GM12864 (cell line): ENCODE data around the gene VRK1.

Experiments
- DNase-seq: peaks from one replicate; pipeline ENCODE4 v3.0.0-alpha.2; 2011; ENCODE audit warnings: low read depth
- H3K4me3 ChIP-seq: 2 replicates; pipeline ENCODE4 v1.5.1; 2011; ENCODE audit warnings: mild to moderate bottlenecking, low read depth, low read length, control low read depth
- CTCF ChIP-seq: IDR thresholded peaks from 2 replicates; pipeline ENCODE4 v1.5.1; 2011; ENCODE audit warnings: low read depth, mild to moderate bottlenecking, moderate library complexity, low read length, control low read depth, inconsistent platforms; ENCODE audit errors: missing control alignments

VRK1 gene

GRCh38 chr14:96922986-96923385 lies 125.8 kb downstream of the VRK1 start:
- H3K4me3 ChIP-seq, result no peak overlapping the region
- DNase-seq, result no peak
- no peak for TF ChIP-seq CTCF

GRCh38 chr14:96925422-96925821 lies 128.2 kb downstream of the VRK1 start:
- no peak for TF ChIP-seq CTCF
- no peak overlapping the region for H3K4me3 ChIP-seq
- no peak for DNase-seq

- H3K4me3 ChIP-seq, result no peak overlapping the region
- no peak for DNase-seq
- no peak for TF ChIP-seq CTCF
Observed at GRCh38 chr14:96926001-96926400, 128.8 kb downstream of the VRK1 start.

GRCh38 chr14:96928779-96929380 lies 131.7 kb downstream of the VRK1 start:
- no peak for DNase-seq
- H3K4me3 ChIP-seq, result no peak overlapping the region
- TF ChIP-seq CTCF, result no peak

GRCh38 chr14:96929950-96930349 lies 132.8 kb downstream of the VRK1 start:
- no peak overlapping the region for H3K4me3 ChIP-seq
- no peak for DNase-seq
- TF ChIP-seq CTCF, result no peak

GRCh38 chr14:96930526-96930925 lies 133.3 kb downstream of the VRK1 start:
- TF ChIP-seq CTCF, result no peak
- H3K4me3 ChIP-seq, result no peak overlapping the region
- DNase-seq, result no peak
